Measurements from ENCODE around the gene CNKSR3.

The CNKSR3 gene

GRCh38 chr6:154432533-154433476 lies 77.7 kb downstream of the CNKSR3 start:
- H3K9ac ChIP-seq (ENCODE audit: low read length): no peak overlapping the region
- no peak overlapping the region for H3K56ac ChIP-seq (ENCODE audit: low read length)
- H3K23ac ChIP-seq (ENCODE audit: low read length): no peak overlapping the region
- WGBS (ENCODE audit: extremely low coverage, insufficient coverage, low lambda C conversion rate): no CpG with 5 or more reads among the region's 3 CpGs
- no peaks in the 10 kb centered on the region for H3K79me2 ChIP-seq (ENCODE audit: control insufficient read depth, insufficient read depth, low read length)
- H3K4me2 ChIP-seq (ENCODE audit: low read length): no peak overlapping the region
- H2BK15ac ChIP-seq (replicated peaks; ENCODE audit: low read depth): no peak overlapping the region
- no peaks in the 10 kb centered on the region for H3K4me1 ChIP-seq (ENCODE audit: control insufficient read depth, low read depth, low read length)
- H4K5ac ChIP-seq (ENCODE audit: low read length): no peak overlapping the region
- H2BK5ac ChIP-seq (ENCODE audit: low read length): no peak overlapping the region
- no peak overlapping the region for H2AK5ac ChIP-seq (ENCODE audit: low read length)
- H3K79me1 ChIP-seq (ENCODE audit: low read length): peaks cover 2% of the 10 kb centered on the region
- H2BK120ac ChIP-seq (ENCODE audit: low read depth, low read length): no peak overlapping the region
- H3K4ac ChIP-seq (ENCODE audit: low read depth, low read length): no peak overlapping the region
- no peak for DNase-seq
- H3K36me3 ChIP-seq (ENCODE audit: control insufficient read depth, insufficient read depth, low read length): peaks cover 5% of the 10 kb centered on the region
- H3K18ac ChIP-seq (ENCODE audit: low read length): no peak overlapping the region
- H3K4me3 ChIP-seq (ENCODE audit: low read length): no peak overlapping the region
- H3K27ac ChIP-seq (ENCODE audit: low read depth, low read length): no peak overlapping the region
- no peaks in the 10 kb centered on the region for H3K27me3 ChIP-seq (ENCODE audit: insufficient read depth, low read length, poor library complexity)
- no peak overlapping the region for H4K8ac ChIP-seq (ENCODE audit: low read depth, low read length)

GRCh38 chr6:154430481-154430919 lies 80.0 kb downstream of the CNKSR3 start:
- no peak overlapping the region for H3K4me2 ChIP-seq (ENCODE audit: low read length)
- no peak overlapping the region for H3K4me3 ChIP-seq (ENCODE audit: low read length)
- no peak overlapping the region for H2BK120ac ChIP-seq (ENCODE audit: low read depth, low read length)
- H2BK5ac ChIP-seq (ENCODE audit: low read length): no peak overlapping the region
- no peak overlapping the region for H2AK5ac ChIP-seq (ENCODE audit: low read length)
- H3K4ac ChIP-seq (ENCODE audit: low read depth, low read length): no peak overlapping the region
- H3K23ac ChIP-seq (ENCODE audit: low read length): no peak overlapping the region
- no peak overlapping the region for H3K18ac ChIP-seq (ENCODE audit: low read length)
- no CpG with 5 or more reads among the region's 1 CpG for WGBS (ENCODE audit: extremely low coverage, insufficient coverage, low lambda C conversion rate)
- H3K27me3 ChIP-seq (ENCODE audit: insufficient read depth, low read length, poor library complexity): no peaks in the 10 kb centered on the region
- no peaks in the 10 kb centered on the region for H3K79me1 ChIP-seq (ENCODE audit: low read length)
- no peak overlapping the region for H3K27ac ChIP-seq (ENCODE audit: low read depth, low read length)
- H3K4me1 ChIP-seq (ENCODE audit: control insufficient read depth, low read depth, low read length): no peaks in the 10 kb centered on the region
- H4K5ac ChIP-seq (ENCODE audit: low read length): no peak overlapping the region
- H2BK15ac ChIP-seq (replicated peaks; ENCODE audit: low read depth): no peak overlapping the region
- DNase-seq: no peak
- H3K36me3 ChIP-seq (ENCODE audit: control insufficient read depth, insufficient read depth, low read length): peaks cover 2% of the 10 kb centered on the region
- no peak overlapping the region for H4K8ac ChIP-seq (ENCODE audit: low read depth, low read length)
- no peaks in the 10 kb centered on the region for H3K79me2 ChIP-seq (ENCODE audit: control insufficient read depth, insufficient read depth, low read length)
- no peak overlapping the region for H3K56ac ChIP-seq (ENCODE audit: low read length)
- H3K9ac ChIP-seq (ENCODE audit: low read length): no peak overlapping the region

GRCh38 chr6:154429711-154430110 lies 80.8 kb downstream of the CNKSR3 start:
- peaks cover 2% of the 10 kb centered on the region for H3K36me3 ChIP-seq (ENCODE audit: control insufficient read depth, insufficient read depth, low read length)
- no peaks in the 10 kb centered on the region for H3K79me2 ChIP-seq (ENCODE audit: control insufficient read depth, insufficient read depth, low read length)
- H3K56ac ChIP-seq (ENCODE audit: low read length): no peak overlapping the region
- H4K5ac ChIP-seq (ENCODE audit: low read length): no peak overlapping the region
- no peak overlapping the region for H4K8ac ChIP-seq (ENCODE audit: low read depth, low read length)
- no peak overlapping the region for H3K18ac ChIP-seq (ENCODE audit: low read length)
- no peak overlapping the region for H3K4me3 ChIP-seq (ENCODE audit: low read length)
- no peak overlapping the region for H2BK5ac ChIP-seq (ENCODE audit: low read length)
- no peak overlapping the region for H3K23ac ChIP-seq (ENCODE audit: low read length)
- H3K9ac ChIP-seq (ENCODE audit: low read length): no peak overlapping the region
- DNase-seq: no peak
- H2BK120ac ChIP-seq (ENCODE audit: low read depth, low read length): no peak overlapping the region
- no peaks in the 10 kb centered on the region for H3K79me1 ChIP-seq (ENCODE audit: low read length)
- no peak overlapping the region for H3K4me2 ChIP-seq (ENCODE audit: low read length)
- H2AK5ac ChIP-seq (ENCODE audit: low read length): no peak overlapping the region
- H3K4ac ChIP-seq (ENCODE audit: low read depth, low read length): no peak overlapping the region
- no peak overlapping the region for H3K27ac ChIP-seq (ENCODE audit: low read depth, low read length)
- no CpG with 5 or more reads among the region's 5 CpGs for WGBS (ENCODE audit: extremely low coverage, insufficient coverage, low lambda C conversion rate)
- H3K4me1 ChIP-seq (ENCODE audit: control insufficient read depth, low read depth, low read length): no peaks in the 10 kb centered on the region
- no peak overlapping the region for H2BK15ac ChIP-seq (replicated peaks; ENCODE audit: low read depth)
- no peaks in the 10 kb centered on the region for H3K27me3 ChIP-seq (ENCODE audit: insufficient read depth, low read length, poor library complexity)

GRCh38 chr6:154428897-154429296 lies 81.6 kb downstream of the CNKSR3 start:
- peaks cover 2% of the 10 kb centered on the region for H3K36me3 ChIP-seq (ENCODE audit: control insufficient read depth, insufficient read depth, low read length)
- WGBS (ENCODE audit: extremely low coverage, insufficient coverage, low lambda C conversion rate): no CpG with 5 or more reads among the region's 3 CpGs
- H3K79me2 ChIP-seq (ENCODE audit: control insufficient read depth, insufficient read depth, low read length): no peaks in the 10 kb centered on the region
- H3K27me3 ChIP-seq (ENCODE audit: insufficient read depth, low read length, poor library complexity): no peaks in the 10 kb centered on the region
- H3K23ac ChIP-seq (ENCODE audit: low read length): no peak overlapping the region
- H4K8ac ChIP-seq (ENCODE audit: low read depth, low read length): no peak overlapping the region
- H3K4me3 ChIP-seq (ENCODE audit: low read length): no peak overlapping the region
- no peak overlapping the region for H3K27ac ChIP-seq (ENCODE audit: low read depth, low read length)
- no peak overlapping the region for H3K4me2 ChIP-seq (ENCODE audit: low read length)
- H3K4me1 ChIP-seq (ENCODE audit: control insufficient read depth, low read depth, low read length): no peaks in the 10 kb centered on the region
- DNase-seq: no peak
- no peak overlapping the region for H3K18ac ChIP-seq (ENCODE audit: low read length)
- no peak overlapping the region for H2BK120ac ChIP-seq (ENCODE audit: low read depth, low read length)
- H3K4ac ChIP-seq (ENCODE audit: low read depth, low read length): no peak overlapping the region
- H4K5ac ChIP-seq (ENCODE audit: low read length): no peak overlapping the region
- H2BK5ac ChIP-seq (ENCODE audit: low read length): no peak overlapping the region
- H3K56ac ChIP-seq (ENCODE audit: low read length): no peak overlapping the region
- H3K79me1 ChIP-seq (ENCODE audit: low read length): no peaks in the 10 kb centered on the region
- no peak overlapping the region for H2AK5ac ChIP-seq (ENCODE audit: low read length)
- no peak overlapping the region for H2BK15ac ChIP-seq (replicated peaks; ENCODE audit: low read depth)
- no peak overlapping the region for H3K9ac ChIP-seq (ENCODE audit: low read length)

GRCh38 chr6:154427446-154427845 lies 83.0 kb downstream of the CNKSR3 start:
- DNase-seq: no peak
- no peak overlapping the region for H3K4me3 ChIP-seq (ENCODE audit: low read length)
- H3K36me3 ChIP-seq (ENCODE audit: control insufficient read depth, insufficient read depth, low read length): peaks cover 2% of the 10 kb centered on the region

GRCh38 chr6:154426997-154427396 lies 83.5 kb downstream of the CNKSR3 start:
- H4K8ac ChIP-seq (ENCODE audit: low read depth, low read length): no peak overlapping the region
- H3K9ac ChIP-seq (ENCODE audit: low read length): no peak overlapping the region
- H2BK120ac ChIP-seq (ENCODE audit: low read depth, low read length): no peak overlapping the region
- no peak overlapping the region for H3K4ac ChIP-seq (ENCODE audit: low read depth, low read length)
- H3K4me2 ChIP-seq (ENCODE audit: low read length): no peak overlapping the region
- no CpG with 5 or more reads among the region's 1 CpG for WGBS (ENCODE audit: extremely low coverage, insufficient coverage, low lambda C conversion rate)
- no peak overlapping the region for H2BK5ac ChIP-seq (ENCODE audit: low read length)
- H3K36me3 ChIP-seq (ENCODE audit: control insufficient read depth, insufficient read depth, low read length): peaks cover 2% of the 10 kb centered on the region
- H4K5ac ChIP-seq (ENCODE audit: low read length): no peak overlapping the region
- H2AK5ac ChIP-seq (ENCODE audit: low read length): no peak overlapping the region
- DNase-seq: no peak
- no peak overlapping the region for H3K56ac ChIP-seq (ENCODE audit: low read length)
- H3K79me2 ChIP-seq (ENCODE audit: control insufficient read depth, insufficient read depth, low read length): no peaks in the 10 kb centered on the region
- no peaks in the 10 kb centered on the region for H3K27me3 ChIP-seq (ENCODE audit: insufficient read depth, low read length, poor library complexity)
- H3K23ac ChIP-seq (ENCODE audit: low read length): no peak overlapping the region
- H3K27ac ChIP-seq (ENCODE audit: low read depth, low read length): no peak overlapping the region
- H3K4me3 ChIP-seq (ENCODE audit: low read length): no peak overlapping the region
- H3K79me1 ChIP-seq (ENCODE audit: low read length): no peaks in the 10 kb centered on the region
- H3K4me1 ChIP-seq (ENCODE audit: control insufficient read depth, low read depth, low read length): no peaks in the 10 kb centered on the region
- H3K18ac ChIP-seq (ENCODE audit: low read length): no peak overlapping the region
- no peak overlapping the region for H2BK15ac ChIP-seq (replicated peaks; ENCODE audit: low read depth)

More at GRCh38 chr6:154427446-154427845, 83.0 kb downstream of the CNKSR3 start:
- H3K18ac ChIP-seq (ENCODE audit: low read length): no peak overlapping the region
- no peak overlapping the region for H3K4ac ChIP-seq (ENCODE audit: low read depth, low read length)
- H3K27me3 ChIP-seq (ENCODE audit: insufficient read depth, low read length, poor library complexity): no peaks in the 10 kb centered on the region
- no peak overlapping the region for H2BK15ac ChIP-seq (replicated peaks; ENCODE audit: low read depth)
- H3K4me1 ChIP-seq (ENCODE audit: control insufficient read depth, low read depth, low read length): no peaks in the 10 kb centered on the region
- H3K23ac ChIP-seq (ENCODE audit: low read length): no peak overlapping the region
- H3K4me2 ChIP-seq (ENCODE audit: low read length): no peak overlapping the region
- H3K27ac ChIP-seq (ENCODE audit: low read depth, low read length): no peak overlapping the region
- no peak overlapping the region for H4K8ac ChIP-seq (ENCODE audit: low read depth, low read length)
- no peak overlapping the region for H4K5ac ChIP-seq (ENCODE audit: low read length)
- H3K56ac ChIP-seq (ENCODE audit: low read length): no peak overlapping the region
- H3K9ac ChIP-seq (ENCODE audit: low read length): no peak overlapping the region
- no peak overlapping the region for H2BK5ac ChIP-seq (ENCODE audit: low read length)
- no peak overlapping the region for H2BK120ac ChIP-seq (ENCODE audit: low read depth, low read length)
- H3K79me1 ChIP-seq (ENCODE audit: low read length): no peaks in the 10 kb centered on the region
- no peaks in the 10 kb centered on the region for H3K79me2 ChIP-seq (ENCODE audit: control insufficient read depth, insufficient read depth, low read length)
- H2AK5ac ChIP-seq (ENCODE audit: low read length): no peak overlapping the region
